ENCODE results near the gene MED27. TPM values are rescaled to one million over a fixed set of nuclear protein-coding genes. Genes with fewer than 3 reads are reported as not detected.

The MED27 gene
- total RNA-seq, 4 donors from 2014 or later: 10.9 to 23.1 (median 13.5) TPM

DNA sequence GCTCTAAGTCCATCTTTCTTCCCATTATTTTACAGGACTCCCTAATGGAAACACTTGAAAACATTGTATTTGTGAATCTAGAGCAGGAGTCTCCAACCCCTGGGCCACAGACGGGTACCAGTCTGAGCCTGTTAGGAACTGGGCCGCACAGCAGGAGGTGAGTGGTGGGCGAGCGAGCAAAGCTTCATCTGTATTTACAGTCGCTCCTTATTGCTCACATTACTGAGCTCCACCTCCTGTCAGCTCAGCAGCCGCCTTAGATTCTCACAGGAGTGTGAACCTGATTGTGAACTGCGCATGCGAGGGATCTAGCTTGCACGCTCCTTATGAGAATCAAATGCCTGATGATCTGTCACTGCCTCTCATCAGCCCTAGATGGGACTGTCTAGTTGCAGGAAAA lies 111.0 kb downstream of the MED27 start:
- DNase-seq (ENCODE audit: low spot score) (no peak), ATAC-seq (ENCODE audit: low FRiP score) (no peak)
- TF ChIP-seq CTCF (IDR thresholded peaks at IDR 0.05): no peak

DNA sequence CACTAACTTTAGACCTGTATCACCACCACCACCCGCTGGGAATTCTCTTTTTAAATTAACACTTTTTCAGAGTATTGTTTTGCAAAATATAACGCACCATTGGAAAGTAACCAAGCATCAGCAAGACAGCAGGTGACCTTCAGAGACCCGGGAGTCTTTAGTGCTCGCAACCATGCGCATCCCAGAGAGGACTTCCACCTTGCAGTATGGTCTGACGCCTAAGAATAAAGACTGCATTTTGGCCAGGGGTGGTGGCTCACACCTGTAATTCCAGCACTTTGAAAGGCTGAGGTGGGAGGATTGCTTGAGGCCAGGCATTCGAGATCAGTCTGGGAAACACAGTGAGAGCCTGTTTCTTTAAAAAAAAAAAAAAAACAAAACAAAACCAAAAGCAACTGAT lies 113.8 kb downstream of the MED27 start:
- DNase-seq (ENCODE audit: low spot score) (no peak), ATAC-seq (ENCODE audit: low FRiP score) (no peak)
- no peak for TF ChIP-seq CTCF (IDR thresholded peaks at IDR 0.05)

DNA sequence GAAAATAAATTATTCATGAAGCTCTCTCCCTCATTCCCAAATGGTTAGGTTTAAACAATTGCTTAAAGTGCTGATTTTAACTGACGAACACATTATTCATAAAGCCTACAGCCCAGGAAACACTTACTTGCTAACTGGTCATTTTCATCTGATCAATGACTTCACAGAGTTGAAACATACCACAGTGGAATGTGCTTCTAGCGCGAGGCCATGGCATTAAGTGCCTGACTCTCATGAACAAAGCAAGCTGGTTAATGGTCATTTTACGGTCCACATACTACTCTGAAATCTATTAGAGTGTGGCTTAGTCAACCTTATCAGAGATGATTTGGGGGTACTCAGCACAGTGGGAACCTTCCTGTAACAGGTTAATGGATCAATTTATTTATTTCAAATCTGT lies 114.6 kb downstream of the MED27 start:
- ATAC-seq (ENCODE audit: low FRiP score) (no peak), DNase-seq (ENCODE audit: low spot score) (no peak)
- no peak for TF ChIP-seq CTCF (IDR thresholded peaks at IDR 0.05)

- no peak for TF ChIP-seq CTCF (IDR thresholded peaks at IDR 0.05)
- ATAC-seq (ENCODE audit: low FRiP score) (no peak), DNase-seq (ENCODE audit: low spot score) (no peak)
These were observed 116.3 kb downstream of the MED27 start for GRCh38 chr9:131963072-131964030.

DNA sequence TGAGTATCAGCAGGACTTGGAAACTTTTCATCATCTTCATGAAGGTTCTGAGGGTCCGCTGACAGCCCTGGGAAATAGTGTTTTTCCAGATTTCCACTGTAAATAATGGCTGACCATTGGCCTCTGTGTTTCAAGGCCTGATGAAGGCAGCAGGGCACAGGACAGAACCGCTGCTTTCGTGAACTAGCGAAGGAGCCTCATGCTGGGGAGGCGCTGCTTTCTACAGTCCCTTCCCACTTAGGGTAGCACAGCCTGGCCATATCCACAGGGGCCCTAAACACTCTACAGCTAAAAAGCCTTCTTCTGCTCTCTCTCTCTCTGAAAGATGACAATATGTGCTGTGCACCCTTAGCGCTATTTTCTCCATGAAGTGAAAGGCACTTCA lies 118.2 kb downstream of the MED27 start:
- TF ChIP-seq CTCF (IDR thresholded peaks at IDR 0.05): no peak
- ATAC-seq (ENCODE audit: low FRiP score) (no peak), DNase-seq (ENCODE audit: low spot score) (no peak)

GRCh38 chr9:131960851-131961495 lies 118.7 kb downstream of the MED27 start:
- DNase-seq (ENCODE audit: low spot score) (no peak), ATAC-seq (ENCODE audit: low FRiP score) (no peak)
- TF ChIP-seq CTCF (IDR thresholded peaks at IDR 0.05): no peak

Data from omental fat pad (tissue), 4 donors.